Stimulated activated memory B cell treated with anti-CD40 and anti-IgM and Interleukin-4, amounts not matched to agents 10 μg/mL and 1 μg/mL and 100 μg/mL, for 72 hours (primary cell): ENCODE measurements around the gene CDH13.

ENCODE experiments used
- ATAC-seq: fragments of 150-1000 bp; cut with Tn5 transposase; 2 replicates; pipeline ENCODE4 v1.10.0; 2021
- H3K27ac Mint-ChIP-seq: one replicate; pipeline ENCODE4 v1.8.0; 2022; ENCODE audit warnings: mild to moderate bottlenecking, mixed read lengths
- H3K27me3 Mint-ChIP-seq: one replicate; pipeline ENCODE4 v1.8.0; 2022; ENCODE audit warnings: mixed read lengths
- H3K36me3 Mint-ChIP-seq: one replicate; pipeline ENCODE4 v1.8.0; 2022; ENCODE audit warnings: mixed read lengths
- H3K4me1 Mint-ChIP-seq: one replicate; pipeline ENCODE4 v1.8.0; 2022; ENCODE audit warnings: mixed read lengths
- H3K4me3 Mint-ChIP-seq: one replicate; pipeline ENCODE4 v1.8.0; 2022; ENCODE audit warnings: mild to moderate bottlenecking, moderate library complexity, mixed read lengths
- H3K9me3 Mint-ChIP-seq: one replicate; pipeline ENCODE4 v1.8.0; 2022; ENCODE audit warnings: mixed read lengths

The CDH13 gene

DNA sequence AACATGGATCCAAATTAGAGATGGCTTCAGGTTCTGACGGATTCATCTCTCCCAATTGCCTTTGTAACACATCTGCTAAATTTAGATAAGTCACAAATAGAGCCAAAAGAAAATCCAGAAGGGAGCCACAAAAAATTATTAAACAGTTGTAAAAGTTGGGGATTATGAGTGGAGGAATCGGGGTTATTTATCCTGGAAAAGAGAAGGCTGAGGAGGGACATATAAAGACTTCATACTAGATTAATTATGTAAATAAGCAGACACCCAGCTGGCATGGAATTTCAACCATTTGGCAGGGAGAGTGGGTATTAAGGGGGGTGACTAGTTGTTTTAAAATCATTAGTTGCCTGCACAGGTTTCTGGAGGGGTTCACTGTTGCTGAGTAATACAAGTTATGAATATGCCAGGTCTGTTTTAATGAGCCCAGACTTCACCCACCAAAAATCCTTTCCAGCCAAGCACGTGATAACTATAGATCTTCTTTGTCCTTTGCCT is 89.6 kb downstream of the CDH13 start:
- Mint-ChIP-seq H3K36me3 (peaks cover 5% of the 10 kb centered on the region), H3K27me3 (no peaks in the 10 kb centered on the region), H3K4me3 (no peak overlapping the region), H3K4me1 (no peaks in the 10 kb centered on the region), H3K27ac (no peak overlapping the region), H3K9me3 (peaks cover 4% of the 10 kb centered on the region)
- no peak for ATAC-seq

DNA sequence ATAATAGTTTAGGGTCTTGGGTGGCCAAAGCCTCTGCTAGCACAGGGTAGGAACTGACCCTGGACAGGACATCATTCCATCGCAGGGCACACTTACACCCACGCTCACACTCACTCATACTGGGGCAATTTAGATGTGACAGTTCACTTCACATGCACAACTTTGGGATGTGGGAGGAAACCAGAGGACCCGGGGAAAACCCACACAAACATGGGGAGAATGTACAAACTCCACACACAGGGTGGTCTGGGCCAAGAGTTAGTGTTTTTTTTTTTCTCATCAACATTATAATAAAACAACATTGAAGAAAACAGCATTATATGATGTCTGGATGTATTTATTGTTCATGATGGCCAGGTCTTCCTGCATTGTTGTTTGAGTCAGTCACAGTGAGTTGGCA is 93.6 kb downstream of the CDH13 start:
- peaks cover 5% of the 10 kb centered on the region for H3K36me3 Mint-ChIP-seq
- no peak for ATAC-seq
- H3K27me3 Mint-ChIP-seq, result no peaks in the 10 kb centered on the region
- H3K4me1 Mint-ChIP-seq, result no peaks in the 10 kb centered on the region
- no peak overlapping the region for H3K4me3 Mint-ChIP-seq
- H3K9me3 Mint-ChIP-seq, result peaks cover 7% of the 10 kb centered on the region
- H3K27ac Mint-ChIP-seq, result no peak overlapping the region

DNA sequence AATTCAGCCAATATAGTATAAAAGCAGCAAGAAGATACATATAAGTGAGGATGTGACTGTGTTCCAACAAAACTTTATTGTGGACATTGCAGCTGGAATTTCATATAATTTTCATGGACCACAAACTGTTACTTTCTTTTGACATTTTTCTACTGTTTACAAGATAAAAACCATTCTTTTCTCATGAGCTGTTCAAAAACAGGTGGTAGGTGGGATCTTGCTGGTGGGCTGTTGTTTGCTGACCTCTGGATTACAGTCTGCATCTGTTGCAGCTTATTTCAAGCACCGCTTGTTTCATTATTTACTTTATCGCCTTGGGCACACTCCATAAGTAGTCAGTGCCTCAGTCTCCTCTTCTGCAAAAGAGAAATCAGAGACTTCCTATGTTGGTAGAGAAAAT is 99.5 kb downstream of the CDH13 start:
- no peak overlapping the region for H3K4me3 Mint-ChIP-seq
- H3K36me3 Mint-ChIP-seq, result peaks cover 6% of the 10 kb centered on the region
- ATAC-seq, result no peak
- peaks cover 16% of the 10 kb centered on the region for H3K4me1 Mint-ChIP-seq
- no peak overlapping the region for H3K27ac Mint-ChIP-seq
- H3K9me3 Mint-ChIP-seq, result peaks cover 6% of the 10 kb centered on the region
- H3K27me3 Mint-ChIP-seq, result no peaks in the 10 kb centered on the region

DNA sequence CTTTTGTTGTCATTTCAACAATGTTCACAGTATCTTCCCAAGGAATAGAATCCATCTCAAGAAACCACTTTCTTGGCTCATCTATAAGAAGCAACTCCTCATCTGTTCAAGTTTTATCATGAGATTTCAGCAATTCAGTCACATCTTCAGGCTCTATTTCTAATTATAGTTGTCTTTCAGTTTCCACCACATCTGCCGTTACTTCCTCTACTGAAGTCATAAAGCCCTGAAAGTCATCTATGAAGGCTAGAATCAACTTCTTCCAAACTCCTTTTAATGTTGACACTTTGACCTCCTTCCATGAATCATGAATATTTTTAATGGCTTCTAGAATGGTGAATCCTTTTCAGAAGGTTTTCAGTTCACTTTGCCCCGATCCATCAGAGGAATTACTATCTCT is 102.1 kb downstream of the CDH13 start:
- Mint-ChIP-seq H3K9me3 (peaks cover 6% of the 10 kb centered on the region), H3K4me1 (peaks cover 16% of the 10 kb centered on the region), H3K36me3 (peaks cover 6% of the 10 kb centered on the region), H3K4me3 (no peak overlapping the region), H3K27me3 (no peaks in the 10 kb centered on the region), H3K27ac (no peak overlapping the region)
- ATAC-seq, result peak; percentile 76

DNA sequence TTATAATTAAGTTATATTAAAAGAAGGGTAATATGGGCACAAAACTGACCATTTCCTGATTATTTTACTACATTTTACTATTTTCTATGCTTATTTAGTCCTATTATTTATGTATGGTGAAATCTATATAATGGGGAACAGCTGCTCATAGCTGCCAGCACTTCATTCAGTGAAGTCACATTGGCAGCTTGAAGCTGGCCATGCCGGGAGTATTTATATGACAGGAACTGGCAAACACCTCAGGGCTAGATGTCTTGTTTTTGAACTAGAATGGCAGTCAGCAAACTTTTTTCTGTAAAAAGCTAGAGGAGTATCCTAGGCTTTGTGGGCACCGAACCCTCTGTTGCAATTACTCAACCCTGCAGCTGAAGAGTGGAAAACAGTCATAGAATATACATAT is 104.1 kb downstream of the CDH13 start:
- Mint-ChIP-seq H3K27me3 (no peaks in the 10 kb centered on the region), H3K9me3 (peaks cover 3% of the 10 kb centered on the region), H3K4me3 (no peak overlapping the region), H3K27ac (no peak overlapping the region), H3K36me3 (peaks cover 6% of the 10 kb centered on the region), H3K4me1 (peaks cover 31% of the 10 kb centered on the region)
- ATAC-seq, result no peak

DNA sequence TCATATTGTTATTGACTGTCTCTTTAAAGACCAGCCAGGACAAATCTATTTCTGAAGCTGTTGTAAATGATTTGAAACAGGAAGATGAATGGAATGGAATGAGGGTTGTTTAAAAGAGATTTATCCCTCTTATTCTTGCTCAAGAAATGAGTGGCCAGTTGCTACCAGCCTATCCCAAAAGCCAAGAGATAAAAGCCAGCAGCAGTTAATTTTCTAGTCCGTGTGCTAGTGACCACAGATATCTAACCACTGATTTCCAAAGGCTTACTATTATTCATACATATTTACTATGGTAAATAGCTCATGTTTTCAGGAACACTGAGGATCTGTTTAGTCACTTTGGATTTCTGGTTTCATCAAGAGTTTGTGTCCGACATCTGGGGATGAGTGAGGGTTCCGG is 105.7 kb downstream of the CDH13 start:
- Mint-ChIP-seq H3K27me3 (no peaks in the 10 kb centered on the region), H3K4me3 (no peak overlapping the region), H3K36me3 (peaks cover 6% of the 10 kb centered on the region), H3K4me1 (peaks cover 45% of the 10 kb centered on the region), H3K9me3 (peaks cover 3% of the 10 kb centered on the region), H3K27ac (no peak overlapping the region)
- no peak for ATAC-seq

DNA sequence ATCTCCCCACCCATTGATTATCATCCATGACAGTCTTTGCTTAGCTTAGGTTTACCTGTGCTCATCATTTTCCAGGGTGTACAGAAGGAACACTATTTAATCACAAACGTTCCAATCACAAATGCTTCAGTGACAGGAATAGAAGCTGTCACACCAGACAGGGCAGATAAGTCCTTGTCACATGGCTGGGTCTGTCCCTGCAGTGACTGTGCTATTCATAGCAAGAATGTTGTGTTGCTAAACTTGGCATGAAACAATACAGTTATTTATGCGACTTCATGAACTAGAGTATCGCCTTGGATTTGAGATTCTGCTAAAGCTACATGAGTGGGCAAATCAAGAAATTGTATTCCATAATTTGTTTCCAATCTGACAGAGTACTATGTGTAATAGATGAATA is 108.4 kb downstream of the CDH13 start:
- no peak for ATAC-seq
- H3K9me3 Mint-ChIP-seq, result peaks cover 2% of the 10 kb centered on the region

DNA sequence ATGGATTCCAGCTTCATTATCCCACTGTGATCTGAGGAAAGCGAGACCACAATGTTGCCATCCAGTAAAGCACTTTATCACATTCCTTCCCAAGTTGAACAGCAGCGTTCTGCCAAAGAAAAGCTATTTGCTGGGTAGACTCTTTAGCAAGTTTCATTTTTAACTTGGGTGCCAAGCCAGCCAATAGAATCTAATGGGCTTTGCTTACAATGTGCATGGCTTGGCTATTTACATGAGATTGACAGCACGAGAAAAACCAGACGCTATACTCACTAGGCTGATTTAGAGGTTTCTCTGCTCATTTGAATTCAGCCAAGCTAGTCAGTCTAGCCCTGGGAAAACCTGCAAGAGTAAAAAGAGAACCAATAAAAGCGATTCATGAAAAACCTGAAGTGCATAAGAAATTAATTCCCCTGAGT is 108.9 kb downstream of the CDH13 start:
- ATAC-seq, result peak; percentile 72
- H3K4me1 Mint-ChIP-seq, result peaks cover 31% of the 10 kb centered on the region
- no peak overlapping the region for H3K4me3 Mint-ChIP-seq
- H3K27me3 Mint-ChIP-seq, result no peaks in the 10 kb centered on the region
- H3K9me3 Mint-ChIP-seq, result no peaks in the 10 kb centered on the region
- H3K27ac Mint-ChIP-seq, result no peak overlapping the region
- H3K36me3 Mint-ChIP-seq, result no peaks in the 10 kb centered on the region

More for the DNA sequence above, 108.4 kb downstream of the CDH13 start:
- Mint-ChIP-seq H3K4me3 (no peak overlapping the region), H3K4me1 (peaks cover 31% of the 10 kb centered on the region), H3K36me3 (peaks cover 3% of the 10 kb centered on the region), H3K27ac (no peak overlapping the region), H3K27me3 (no peaks in the 10 kb centered on the region)

DNA sequence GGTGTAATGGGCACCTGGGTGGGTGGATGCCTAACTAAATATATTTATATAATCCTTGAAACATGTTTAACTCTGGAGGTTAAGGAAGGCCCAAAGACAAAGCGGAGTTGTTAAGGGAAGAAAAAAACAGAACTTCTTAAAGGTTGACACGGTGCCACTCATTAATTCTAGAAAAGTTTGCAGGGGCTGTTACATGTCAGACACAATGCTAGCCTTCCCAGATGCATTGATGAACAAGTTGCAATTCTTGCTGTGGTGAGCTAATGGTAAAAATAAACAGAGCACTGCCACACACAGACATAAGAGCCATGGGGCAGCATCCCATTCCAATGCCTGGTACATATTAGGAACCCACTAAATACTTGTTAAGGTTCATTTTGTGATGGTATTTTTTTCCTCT is 109.5 kb downstream of the CDH13 start:
- no peak overlapping the region for H3K4me3 Mint-ChIP-seq
- H3K36me3 Mint-ChIP-seq, result no peaks in the 10 kb centered on the region

DNA sequence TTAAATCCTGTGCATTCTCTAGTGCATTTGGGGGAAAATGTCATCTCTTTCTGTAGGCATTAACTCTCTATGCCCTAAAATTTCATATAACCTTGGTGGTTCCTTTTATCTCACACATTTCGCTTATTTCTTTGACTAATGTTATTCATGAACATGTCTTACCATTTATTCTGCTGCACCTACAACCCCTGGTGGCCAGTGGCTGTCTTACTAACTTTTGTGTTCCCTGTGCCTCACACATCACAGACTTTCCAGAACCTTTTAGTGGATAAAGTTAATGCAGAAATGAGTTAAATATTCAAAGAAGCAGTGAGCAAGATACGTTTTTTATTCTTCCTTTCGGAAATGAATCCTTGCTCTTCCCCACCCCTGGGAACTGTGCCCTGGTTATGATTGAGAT is 111.9 kb downstream of the CDH13 start:
- H3K36me3 Mint-ChIP-seq, result no peaks in the 10 kb centered on the region
- no peak overlapping the region for H3K4me3 Mint-ChIP-seq
- ATAC-seq, result no peak
- no peak overlapping the region for H3K27ac Mint-ChIP-seq
- H3K9me3 Mint-ChIP-seq, result no peaks in the 10 kb centered on the region
- H3K27me3 Mint-ChIP-seq, result no peaks in the 10 kb centered on the region
- peaks cover 31% of the 10 kb centered on the region for H3K4me1 Mint-ChIP-seq

More for the DNA sequence above, 109.5 kb downstream of the CDH13 start:
- H3K4me1 Mint-ChIP-seq, result peaks cover 31% of the 10 kb centered on the region
- no peaks in the 10 kb centered on the region for H3K9me3 Mint-ChIP-seq
- H3K27me3 Mint-ChIP-seq, result no peaks in the 10 kb centered on the region
- ATAC-seq, result no peak
- H3K27ac Mint-ChIP-seq, result no peak overlapping the region

DNA sequence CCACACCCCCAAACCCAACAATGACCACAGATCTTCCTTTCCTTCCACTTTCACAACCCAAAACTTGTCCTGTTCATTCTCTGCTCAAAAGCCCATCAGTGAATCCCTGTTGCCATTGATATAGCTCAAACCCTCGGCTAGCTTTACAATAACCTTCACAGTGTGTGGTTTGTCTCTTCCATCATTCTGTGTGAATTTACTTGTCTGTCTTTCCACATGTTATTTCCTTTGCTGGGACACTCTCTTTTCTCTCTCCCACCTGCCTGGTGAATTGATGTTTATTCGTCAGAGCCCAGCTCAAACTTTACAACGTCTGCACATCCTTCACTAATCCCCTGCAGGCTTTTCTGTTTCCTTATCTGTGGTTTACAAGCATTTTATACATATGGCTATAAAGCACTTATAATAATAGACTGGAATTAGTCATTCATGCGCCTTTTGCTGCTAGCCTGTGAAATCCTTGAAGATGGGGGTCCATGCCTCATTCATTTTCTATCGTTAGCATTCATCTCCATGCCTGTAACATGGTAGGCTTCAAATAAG is 114.4 kb downstream of the CDH13 start:
- no peak overlapping the region for H3K27ac Mint-ChIP-seq
- ATAC-seq, result no peak
- H3K27me3 Mint-ChIP-seq, result no peaks in the 10 kb centered on the region
- H3K9me3 Mint-ChIP-seq, result no peaks in the 10 kb centered on the region
- H3K4me1 Mint-ChIP-seq, result peaks cover 14% of the 10 kb centered on the region
- H3K4me3 Mint-ChIP-seq, result no peak overlapping the region
- H3K36me3 Mint-ChIP-seq, result no peaks in the 10 kb centered on the region

DNA sequence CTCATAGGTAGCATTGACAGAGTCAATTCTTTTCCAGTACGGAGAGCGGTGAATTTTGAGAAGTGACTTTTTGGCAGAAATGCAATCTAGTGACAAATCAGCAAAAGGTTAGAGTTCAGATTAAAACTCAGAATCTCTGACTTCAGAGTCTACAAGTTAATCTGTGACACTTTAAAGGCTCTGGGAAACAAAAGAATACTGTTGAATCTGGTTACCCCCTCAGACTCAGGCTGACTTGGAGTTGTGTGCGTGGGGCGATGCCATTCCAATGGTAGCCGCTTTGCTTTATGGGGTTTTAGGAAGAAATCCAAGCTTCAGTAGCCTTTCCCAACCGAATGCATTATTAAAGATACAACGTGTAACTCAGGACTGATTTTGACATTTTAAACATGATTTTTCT is 118.2 kb downstream of the CDH13 start:
- no peak overlapping the region for H3K27ac Mint-ChIP-seq
- no peak overlapping the region for H3K4me3 Mint-ChIP-seq
- H3K4me1 Mint-ChIP-seq, result peaks cover 9% of the 10 kb centered on the region
- H3K36me3 Mint-ChIP-seq, result no peaks in the 10 kb centered on the region
- H3K9me3 Mint-ChIP-seq, result no peaks in the 10 kb centered on the region
- no peak for ATAC-seq
- H3K27me3 Mint-ChIP-seq, result no peaks in the 10 kb centered on the region

DNA sequence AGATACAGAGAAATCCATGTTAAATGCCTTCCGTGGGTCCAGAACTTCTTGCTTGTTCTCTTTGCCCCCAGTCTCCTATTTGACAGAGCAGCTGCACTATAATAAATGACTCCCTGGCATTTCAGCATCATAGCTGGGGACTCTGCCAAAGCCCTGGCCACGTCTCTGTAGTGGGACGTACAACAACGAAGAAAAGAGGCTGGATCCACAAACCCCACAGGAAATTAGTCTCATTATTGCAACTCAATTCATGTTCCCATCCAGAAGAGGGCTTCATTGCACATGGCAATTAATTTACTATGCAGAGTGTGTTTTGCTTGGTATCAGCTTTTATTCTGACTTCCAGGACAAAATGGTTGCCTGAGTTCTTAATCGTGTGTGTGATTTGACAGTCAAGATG is 121.3 kb downstream of the CDH13 start:
- no peaks in the 10 kb centered on the region for H3K27me3 Mint-ChIP-seq
- H3K36me3 Mint-ChIP-seq, result no peaks in the 10 kb centered on the region
- H3K4me1 Mint-ChIP-seq, result peaks cover 21% of the 10 kb centered on the region
- no peak for ATAC-seq
- no peak overlapping the region for H3K27ac Mint-ChIP-seq
- no peaks in the 10 kb centered on the region for H3K9me3 Mint-ChIP-seq
- no peak overlapping the region for H3K4me3 Mint-ChIP-seq

DNA sequence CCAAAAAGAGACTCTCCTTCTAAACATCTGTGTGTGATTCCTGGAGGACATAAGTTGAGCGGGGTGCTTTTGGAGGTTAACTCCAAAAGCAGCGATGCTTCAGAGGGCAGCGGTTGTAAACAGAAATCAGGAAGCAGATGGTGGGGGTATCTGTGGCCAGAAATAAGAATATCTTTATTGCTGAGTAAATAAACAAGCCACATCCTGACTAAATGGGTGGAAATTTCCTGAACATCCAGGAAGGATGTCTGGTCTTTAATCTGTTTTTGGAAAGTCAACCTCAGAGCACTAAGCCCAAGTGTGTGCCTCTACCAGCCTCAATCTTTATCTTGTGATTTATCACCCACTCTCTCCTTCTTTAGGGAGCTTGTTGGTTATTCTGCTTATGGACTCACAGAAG is 123.3 kb downstream of the CDH13 start:
- no peaks in the 10 kb centered on the region for H3K27me3 Mint-ChIP-seq

DNA sequence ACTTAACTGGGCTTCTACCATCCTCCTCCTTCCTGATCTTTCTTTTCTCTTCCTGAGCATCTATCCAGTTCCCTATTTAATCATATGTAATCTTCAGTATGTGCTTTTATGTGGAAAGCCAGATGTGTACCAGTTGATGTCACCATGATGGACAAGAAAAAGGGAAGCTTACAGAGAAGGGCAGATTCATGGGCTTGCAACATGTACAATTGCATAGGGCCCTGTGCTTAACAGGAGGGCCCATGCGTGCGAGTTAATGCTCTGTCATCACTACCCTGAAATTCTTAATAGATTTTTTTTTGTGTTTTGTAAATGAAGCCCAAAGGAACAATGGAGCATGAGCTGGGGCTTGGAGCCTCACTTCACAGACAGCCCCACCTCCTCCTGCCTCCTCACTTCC is 124.3 kb downstream of the CDH13 start:
- H3K27ac Mint-ChIP-seq, result no peak overlapping the region

More for the DNA sequence above, 123.3 kb downstream of the CDH13 start:
- ATAC-seq, result no peak
- Mint-ChIP-seq H3K9me3 (no peaks in the 10 kb centered on the region), H3K4me3 (no peak overlapping the region), H3K36me3 (no peaks in the 10 kb centered on the region), H3K27ac (no peak overlapping the region), H3K4me1 (peaks cover 21% of the 10 kb centered on the region)

DNA sequence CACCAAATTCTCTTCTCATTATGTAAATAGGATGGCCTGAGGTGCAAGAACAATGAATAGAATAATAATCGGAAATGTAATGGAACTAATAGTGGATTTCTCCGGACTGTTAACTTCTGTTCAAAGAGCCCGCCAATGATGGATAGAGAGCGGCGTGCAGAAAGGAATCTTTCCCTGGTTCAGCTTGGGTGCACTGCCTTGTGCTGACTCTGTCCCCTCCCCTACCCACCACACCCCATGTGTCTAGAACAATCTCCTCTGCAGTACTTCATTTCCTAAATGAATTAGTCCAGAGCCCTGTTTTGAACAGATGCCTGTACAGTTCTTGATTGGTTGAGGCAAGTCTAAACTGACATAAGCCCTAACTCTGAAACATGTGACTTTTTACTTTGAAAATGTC is 125.4 kb downstream of the CDH13 start:
- Mint-ChIP-seq H3K4me1 (peaks cover 40% of the 10 kb centered on the region), H3K36me3 (no peaks in the 10 kb centered on the region), H3K9me3 (no peaks in the 10 kb centered on the region), H3K4me3 (no peak overlapping the region), H3K27me3 (no peaks in the 10 kb centered on the region), H3K27ac (no peak overlapping the region)
- ATAC-seq, result no peak

More for the DNA sequence above, 124.3 kb downstream of the CDH13 start:
- H3K4me3 Mint-ChIP-seq, result no peak overlapping the region
- no peaks in the 10 kb centered on the region for H3K9me3 Mint-ChIP-seq
- no peaks in the 10 kb centered on the region for H3K27me3 Mint-ChIP-seq
- ATAC-seq, result no peak
- no peaks in the 10 kb centered on the region for H3K36me3 Mint-ChIP-seq
- peaks cover 28% of the 10 kb centered on the region for H3K4me1 Mint-ChIP-seq

DNA sequence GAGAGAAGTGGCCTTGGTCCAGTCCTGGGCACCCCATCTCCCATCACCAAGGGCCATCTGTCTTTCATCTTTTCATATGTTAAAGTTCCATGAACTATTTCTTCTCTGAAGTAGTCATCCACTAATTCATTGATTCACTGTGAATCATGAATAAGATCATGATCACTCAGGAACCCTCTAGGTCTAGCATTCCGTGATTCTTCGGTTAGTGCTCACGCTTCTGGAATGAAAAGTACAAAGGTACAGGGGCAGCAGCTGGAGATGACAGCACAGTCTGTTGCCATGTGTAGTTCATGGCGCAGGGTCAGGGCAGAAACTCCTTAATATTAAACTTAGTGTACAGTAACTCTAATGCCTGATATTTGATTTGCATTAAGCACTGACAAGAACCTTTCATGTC is 127.1 kb downstream of the CDH13 start:
- Mint-ChIP-seq H3K27ac (no peak overlapping the region), H3K9me3 (no peaks in the 10 kb centered on the region), H3K36me3 (no peaks in the 10 kb centered on the region), H3K4me1 (peaks cover 35% of the 10 kb centered on the region), H3K4me3 (no peak overlapping the region), H3K27me3 (no peaks in the 10 kb centered on the region)
- ATAC-seq, result no peak
